ENCODE measurements around the gene SMPDL3A.

Gene SMPDL3A

DNA sequence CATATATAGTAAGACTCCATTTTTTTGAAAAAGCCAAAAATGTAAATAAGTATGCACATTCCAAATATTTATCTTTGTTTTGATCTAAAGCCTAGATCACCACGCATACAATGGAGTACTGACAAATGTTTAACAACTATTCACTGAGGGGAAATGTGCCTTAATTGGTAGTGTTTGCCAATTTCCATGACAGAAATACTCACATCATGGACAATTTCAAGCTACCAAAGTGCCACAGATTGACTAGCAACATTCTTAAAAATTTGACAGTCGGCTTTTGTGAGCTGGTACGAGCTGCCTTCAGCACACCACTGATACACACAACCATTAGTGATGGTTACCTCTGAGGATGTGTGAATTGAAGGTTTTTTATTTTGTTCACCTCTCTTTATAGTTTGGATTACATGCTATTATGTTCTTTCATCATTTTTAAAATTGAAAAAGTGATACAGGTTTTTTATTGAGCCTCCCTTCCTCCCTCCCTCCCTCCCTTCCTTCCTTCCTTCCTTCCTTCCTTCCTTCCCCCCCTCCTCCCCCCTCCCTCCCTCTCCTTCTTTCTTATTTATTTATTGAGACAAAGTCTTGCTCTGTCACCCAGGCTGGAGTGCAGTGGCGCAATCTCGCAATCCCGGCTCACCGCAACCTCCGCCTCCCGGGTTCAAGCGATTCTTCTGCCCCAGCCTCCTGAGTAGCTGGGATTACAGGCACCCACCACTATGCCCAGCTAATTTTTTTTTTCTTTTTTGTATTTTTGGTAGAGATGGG lies 19.2 kb downstream of the SMPDL3A start:
- Histone ChIP-seq H3K79me1 (ENCODE audit: low read depth, low read length) (no peaks in the 10 kb centered on the region), H3K36me3 (replicated peaks in 1 of 2; ENCODE audit: control insufficient read depth in 2 of 2, insufficient read depth in 2 of 2, low read length in 2 of 2) (no peaks in the 10 kb centered on the region)
- WGBS, 2 donors (ENCODE audit: extremely low coverage in 2 of 2, insufficient read length in 2 of 2, insufficient replicate concordance in 1 of 2): no CpG with 5 or more reads among the region's 10 CpGs

DNA sequence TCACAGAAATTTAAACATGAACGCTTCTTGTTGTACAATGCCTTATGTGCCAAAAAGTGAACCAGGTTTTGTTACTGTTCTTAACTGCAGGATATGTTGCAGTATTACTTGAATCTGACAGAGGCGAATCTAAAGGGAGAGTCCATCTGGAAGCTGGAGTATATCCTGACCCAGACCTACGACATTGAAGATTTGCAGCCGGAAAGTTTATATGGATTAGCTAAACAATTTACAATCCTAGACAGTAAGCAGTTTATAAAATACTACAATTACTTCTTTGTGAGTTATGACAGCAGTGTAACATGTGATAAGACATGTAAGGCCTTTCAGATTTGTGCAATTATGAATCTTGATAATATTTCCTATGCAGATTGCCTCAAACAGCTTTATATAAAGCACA lies 19.9 kb downstream of the SMPDL3A start:
- Histone ChIP-seq H4K91ac (ENCODE audit: low read depth, low read length, poor library complexity) (no peak overlapping the region), H3K36me3 (replicated peaks in 1 of 2; ENCODE audit: control insufficient read depth in 2 of 2, insufficient read depth in 2 of 2, low read length in 2 of 2) (no peaks in the 10 kb centered on the region), H3K18ac (ENCODE audit: low read length) (no peak overlapping the region), H4K8ac (ENCODE audit: low read depth, low read length) (no peak overlapping the region), H3K23ac (ENCODE audit: low read depth, low read length, poor library complexity) (no peak overlapping the region), H3K4me1 (ENCODE audit: control insufficient read depth in 2 of 2, insufficient read depth in 1 of 2, low read depth in 1 of 2, low read length in 2 of 2) (no peaks in the 10 kb centered on the region), H3K4me2 (ENCODE audit: insufficient read depth, low read length, poor library complexity, severe bottlenecking) (no peak overlapping the region), H3K27ac (replicated peaks; ENCODE audit: low read length) (no peak overlapping the region), H2AFZ (ENCODE audit: low read length) (no peak overlapping the region), H3K14ac (ENCODE audit: low read length) (no peak overlapping the region), H3K4ac (ENCODE audit: low read length) (no peak overlapping the region), H3K4me3 (ENCODE audit: low read length in 2 of 2) (no peak overlapping the region), H2BK12ac (ENCODE audit: low read length) (no peak overlapping the region), H2BK15ac (ENCODE audit: low read length) (no peak overlapping the region), H3K79me1 (ENCODE audit: low read depth, low read length) (no peaks in the 10 kb centered on the region), H3K9me3 (replicated peaks in 1 of 2; ENCODE audit: control insufficient read depth in 2 of 2, insufficient read depth in 1 of 2, low read depth in 1 of 2, low read length in 2 of 2) (no peaks in the 10 kb centered on the region), H3K27me3 (ENCODE audit: control insufficient read depth in 3 of 3, insufficient read depth in 3 of 3, low read depth in 1 of 3, low read length in 3 of 3) (no peaks in the 10 kb centered on the region), H2BK120ac (ENCODE audit: low read depth, low read length) (no peak overlapping the region), H2BK5ac (ENCODE audit: low read length) (no peak overlapping the region), H2AK5ac (ENCODE audit: low read depth, low read length) (no peak overlapping the region), H3K9ac (ENCODE audit: low read depth, low read length, poor library complexity) (no peak overlapping the region)
- DNase-seq (ENCODE audit: low spot score): no peak
- no CpG with 5 or more reads among the region's 4 CpGs for WGBS, 2 donors (ENCODE audit: extremely low coverage in 2 of 2, insufficient read length in 2 of 2, insufficient replicate concordance in 1 of 2)

More for the DNA sequence above, 19.2 kb downstream of the SMPDL3A start:
- no peak overlapping the region for H3K4me2 ChIP-seq (ENCODE audit: insufficient read depth, low read length, poor library complexity, severe bottlenecking)
- H3K18ac ChIP-seq (ENCODE audit: low read length): no peak overlapping the region
- H2BK12ac ChIP-seq (ENCODE audit: low read length): no peak overlapping the region
- no peak overlapping the region for H3K4me3 ChIP-seq (ENCODE audit: low read length in 2 of 2)
- H4K8ac ChIP-seq (ENCODE audit: low read depth, low read length): no peak overlapping the region
- H3K27me3 ChIP-seq (ENCODE audit: control insufficient read depth in 3 of 3, insufficient read depth in 3 of 3, low read depth in 1 of 3, low read length in 3 of 3): no peaks in the 10 kb centered on the region
- no peaks in the 10 kb centered on the region for H3K4me1 ChIP-seq (ENCODE audit: control insufficient read depth in 2 of 2, insufficient read depth in 1 of 2, low read depth in 1 of 2, low read length in 2 of 2)
- no peak overlapping the region for H3K23ac ChIP-seq (ENCODE audit: low read depth, low read length, poor library complexity)
- no peak overlapping the region for H2AFZ ChIP-seq (ENCODE audit: low read length)
- no peak overlapping the region for H4K91ac ChIP-seq (ENCODE audit: low read depth, low read length, poor library complexity)
- H3K27ac ChIP-seq (replicated peaks; ENCODE audit: low read length): no peak overlapping the region
- no peak overlapping the region for H2BK15ac ChIP-seq (ENCODE audit: low read length)
- H3K9ac ChIP-seq (ENCODE audit: low read depth, low read length, poor library complexity): no peak overlapping the region
- no peak overlapping the region for H2AK5ac ChIP-seq (ENCODE audit: low read depth, low read length)
- H3K9me3 ChIP-seq (replicated peaks in 1 of 2; ENCODE audit: control insufficient read depth in 2 of 2, insufficient read depth in 1 of 2, low read depth in 1 of 2, low read length in 2 of 2): no peaks in the 10 kb centered on the region
- no peak overlapping the region for H3K14ac ChIP-seq (ENCODE audit: low read length)
- no peak for DNase-seq (ENCODE audit: low spot score)
- no peak overlapping the region for H2BK120ac ChIP-seq (ENCODE audit: low read depth, low read length)
- H3K4ac ChIP-seq (ENCODE audit: low read length): no peak overlapping the region
- H2BK5ac ChIP-seq (ENCODE audit: low read length): no peak overlapping the region

DNA sequence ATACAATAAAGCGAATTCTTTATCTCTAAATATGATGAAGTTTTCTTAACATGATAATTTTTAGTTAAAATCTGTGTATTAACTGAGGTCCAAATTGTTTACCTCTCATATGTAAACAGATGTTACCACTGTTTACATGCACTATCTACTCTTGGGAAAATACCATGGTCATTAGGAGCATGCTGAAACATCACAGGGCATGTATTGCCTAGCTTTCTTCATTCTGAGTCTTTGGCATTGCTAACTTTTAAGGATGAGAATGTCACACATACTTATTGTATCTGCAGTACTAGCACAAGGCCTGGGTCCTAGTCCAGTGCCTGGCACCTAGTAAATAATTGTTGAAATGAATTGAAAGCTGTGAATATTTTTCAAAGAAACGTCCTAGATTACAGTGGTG lies 20.6 kb downstream of the SMPDL3A start:
- Histone ChIP-seq H3K27ac (replicated peaks; ENCODE audit: low read length) (no peak overlapping the region), H3K27me3 (ENCODE audit: control insufficient read depth in 3 of 3, insufficient read depth in 3 of 3, low read depth in 1 of 3, low read length in 3 of 3) (no peaks in the 10 kb centered on the region), H3K36me3 (replicated peaks in 1 of 2; ENCODE audit: control insufficient read depth in 2 of 2, insufficient read depth in 2 of 2, low read length in 2 of 2) (no peaks in the 10 kb centered on the region), H3K18ac (ENCODE audit: low read length) (no peak overlapping the region), H4K91ac (ENCODE audit: low read depth, low read length, poor library complexity) (no peak overlapping the region), H3K79me1 (ENCODE audit: low read depth, low read length) (no peaks in the 10 kb centered on the region), H2BK120ac (ENCODE audit: low read depth, low read length) (no peak overlapping the region), H2BK12ac (ENCODE audit: low read length) (no peak overlapping the region), H2AFZ (ENCODE audit: low read length) (no peak overlapping the region), H3K4ac (ENCODE audit: low read length) (no peak overlapping the region), H3K4me1 (ENCODE audit: control insufficient read depth in 2 of 2, insufficient read depth in 1 of 2, low read depth in 1 of 2, low read length in 2 of 2) (no peaks in the 10 kb centered on the region), H3K4me2 (ENCODE audit: insufficient read depth, low read length, poor library complexity, severe bottlenecking) (no peak overlapping the region), H3K14ac (ENCODE audit: low read length) (no peak overlapping the region), H3K9ac (ENCODE audit: low read depth, low read length, poor library complexity) (no peak overlapping the region), H2BK5ac (ENCODE audit: low read length) (no peak overlapping the region), H2BK15ac (ENCODE audit: low read length) (no peak overlapping the region), H4K8ac (ENCODE audit: low read depth, low read length) (no peak overlapping the region), H3K4me3 (ENCODE audit: low read length in 2 of 2) (no peak overlapping the region), H3K23ac (ENCODE audit: low read depth, low read length, poor library complexity) (no peak overlapping the region), H2AK5ac (ENCODE audit: low read depth, low read length) (no peak overlapping the region), H3K9me3 (replicated peaks in 1 of 2; ENCODE audit: control insufficient read depth in 2 of 2, insufficient read depth in 1 of 2, low read depth in 1 of 2, low read length in 2 of 2) (no peaks in the 10 kb centered on the region)
- DNase-seq (ENCODE audit: low spot score): no peak
- WGBS, 2 donors (ENCODE audit: extremely low coverage in 2 of 2, insufficient read length in 2 of 2, insufficient replicate concordance in 1 of 2): no CpG with 5 or more reads among the region's 2 CpGs

DNA sequence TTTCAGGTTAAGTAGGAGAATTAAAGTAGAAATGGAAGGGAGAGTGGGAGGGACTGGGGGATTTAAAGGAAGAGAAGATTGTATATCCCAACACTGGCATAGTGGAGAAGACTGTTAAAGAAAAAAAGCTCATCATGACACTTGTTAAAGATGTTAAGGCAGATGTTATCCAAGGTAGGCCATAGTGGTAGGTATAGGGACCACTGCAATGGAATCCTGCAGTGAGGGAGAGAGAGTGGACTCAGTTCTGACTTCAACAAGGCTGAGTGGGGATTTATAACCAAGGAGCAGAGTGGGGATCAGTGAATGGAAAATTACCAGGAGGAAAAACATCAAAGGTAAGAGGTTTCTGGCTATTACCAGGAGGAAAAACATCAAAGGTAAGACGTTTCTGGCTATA lies 21.1 kb downstream of the SMPDL3A start:
- H3K27ac ChIP-seq (replicated peaks; ENCODE audit: low read length): no peak overlapping the region
- H4K8ac ChIP-seq (ENCODE audit: low read depth, low read length): no peak overlapping the region
- DNase-seq (ENCODE audit: low spot score): no peak
- H3K9me3 ChIP-seq (replicated peaks in 1 of 2; ENCODE audit: control insufficient read depth in 2 of 2, insufficient read depth in 1 of 2, low read depth in 1 of 2, low read length in 2 of 2): no peaks in the 10 kb centered on the region
- no peak overlapping the region for H3K18ac ChIP-seq (ENCODE audit: low read length)
- peak overlapping the region; percentile 23 for H2AFZ ChIP-seq (ENCODE audit: low read length)
- no peaks in the 10 kb centered on the region for H3K4me1 ChIP-seq (ENCODE audit: control insufficient read depth in 2 of 2, insufficient read depth in 1 of 2, low read depth in 1 of 2, low read length in 2 of 2)
- H3K4me3 ChIP-seq (ENCODE audit: low read length in 2 of 2): no peak overlapping the region
- no CpG with 5 or more reads among the region's 1 CpG for WGBS, 2 donors (ENCODE audit: extremely low coverage in 2 of 2, insufficient read length in 2 of 2, insufficient replicate concordance in 1 of 2)
- no peaks in the 10 kb centered on the region for H3K36me3 ChIP-seq (replicated peaks in 1 of 2; ENCODE audit: control insufficient read depth in 2 of 2, insufficient read depth in 2 of 2, low read length in 2 of 2)
- no peak overlapping the region for H3K23ac ChIP-seq (ENCODE audit: low read depth, low read length, poor library complexity)
- no peak overlapping the region for H3K4ac ChIP-seq (ENCODE audit: low read length)
- H2AK5ac ChIP-seq (ENCODE audit: low read depth, low read length): no peak overlapping the region
- no peak overlapping the region for H2BK5ac ChIP-seq (ENCODE audit: low read length)
- H2BK15ac ChIP-seq (ENCODE audit: low read length): no peak overlapping the region
- no peak overlapping the region for H2BK120ac ChIP-seq (ENCODE audit: low read depth, low read length)
- no peaks in the 10 kb centered on the region for H3K79me1 ChIP-seq (ENCODE audit: low read depth, low read length)
- no peak overlapping the region for H2BK12ac ChIP-seq (ENCODE audit: low read length)
- H3K14ac ChIP-seq (ENCODE audit: low read length): no peak overlapping the region
- no peak overlapping the region for H3K9ac ChIP-seq (ENCODE audit: low read depth, low read length, poor library complexity)
- H4K91ac ChIP-seq (ENCODE audit: low read depth, low read length, poor library complexity): no peak overlapping the region
- H3K4me2 ChIP-seq (ENCODE audit: insufficient read depth, low read length, poor library complexity, severe bottlenecking): no peak overlapping the region
- H3K27me3 ChIP-seq (ENCODE audit: control insufficient read depth in 3 of 3, insufficient read depth in 3 of 3, low read depth in 1 of 3, low read length in 3 of 3): no peaks in the 10 kb centered on the region
